COLO829 (cell line): ENCODE results near the gene NPR1.
"Not testable (repeated sequence)": the region's sequence is repeated elsewhere in the genome, so short reads cannot be mapped to it uniquely, and the experiment has no call there.

ENCODE experiments used
- DNase-seq: peaks from one replicate; pipeline ENCODE4 v3.0.0; 2012; ENCODE audit warnings: low spot score

The NPR1 gene

DNA sequence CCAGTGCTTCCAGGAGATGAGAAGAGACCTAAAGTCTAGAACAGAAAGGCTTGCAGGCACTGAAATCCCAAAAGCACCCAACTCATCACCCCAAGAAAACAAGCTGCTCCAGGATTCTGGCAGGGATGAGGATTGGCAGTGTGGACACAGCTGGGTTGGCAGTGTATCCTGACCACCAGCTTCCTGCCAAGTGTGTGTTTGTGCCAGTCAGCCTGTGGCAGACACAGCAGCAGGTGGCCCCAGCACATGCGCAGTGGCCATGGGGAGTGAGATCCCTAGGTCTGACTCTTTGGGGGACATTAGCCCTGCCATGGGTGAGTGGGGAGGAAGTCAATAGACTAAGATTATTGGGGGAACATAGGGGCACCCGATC lies 28.6 kb upstream of the NPR1 start:
- DNase-seq, result no peak

DNA sequence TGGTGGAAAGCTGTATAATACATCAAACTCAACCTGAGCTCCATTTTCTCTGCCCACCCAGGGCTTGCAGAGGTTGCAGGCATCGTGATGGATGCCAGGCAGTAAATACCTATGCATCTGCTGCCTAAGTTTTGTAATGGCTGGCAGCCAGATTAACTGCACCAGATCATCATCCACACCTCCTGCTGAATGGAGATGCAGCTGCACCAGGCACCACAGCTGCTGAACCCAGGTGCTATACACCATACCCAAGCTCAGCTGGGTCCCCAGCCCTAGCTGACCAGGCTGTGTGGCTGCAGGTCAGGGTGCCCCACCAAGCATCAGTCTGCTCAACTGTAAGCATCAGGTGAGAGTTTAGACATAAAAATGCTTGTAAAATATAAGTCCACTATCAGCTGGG lies 26.7 kb upstream of the NPR1 start:
- DNase-seq, result no peak

DNA sequence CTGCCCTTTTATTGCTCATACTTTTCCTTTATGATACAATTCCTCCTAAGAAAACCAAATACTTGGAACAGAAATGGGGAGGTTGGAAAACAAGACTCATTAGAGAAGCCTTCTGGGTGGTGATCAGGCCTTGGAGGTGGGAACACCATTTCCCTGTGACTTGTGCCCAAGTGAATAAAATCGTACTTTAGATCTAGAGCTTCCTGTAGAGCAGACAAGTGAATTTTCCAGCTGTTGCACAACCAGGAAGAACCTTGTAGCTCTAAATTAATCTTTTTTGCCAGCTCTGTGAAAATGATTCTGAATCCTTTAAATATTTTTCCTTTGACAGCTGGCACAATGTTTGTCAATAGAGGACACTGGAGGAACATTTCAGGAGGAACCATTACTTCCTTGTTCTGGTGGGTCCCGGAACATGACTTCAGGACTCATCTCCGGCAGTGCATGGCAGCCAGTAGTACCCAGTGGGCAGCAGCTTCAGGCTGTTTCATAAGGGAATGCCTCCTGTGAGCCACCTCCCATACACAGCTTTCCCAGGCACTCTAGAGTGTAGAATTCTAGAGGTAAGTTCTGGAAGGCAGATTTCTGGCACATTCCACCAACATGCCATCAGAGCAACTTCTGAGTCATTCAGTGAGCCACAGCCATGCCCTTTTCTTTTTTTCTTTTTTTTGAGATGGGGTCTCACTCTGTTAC lies 25.5 kb upstream of the NPR1 start:
- DNase-seq, result no peak

DNA sequence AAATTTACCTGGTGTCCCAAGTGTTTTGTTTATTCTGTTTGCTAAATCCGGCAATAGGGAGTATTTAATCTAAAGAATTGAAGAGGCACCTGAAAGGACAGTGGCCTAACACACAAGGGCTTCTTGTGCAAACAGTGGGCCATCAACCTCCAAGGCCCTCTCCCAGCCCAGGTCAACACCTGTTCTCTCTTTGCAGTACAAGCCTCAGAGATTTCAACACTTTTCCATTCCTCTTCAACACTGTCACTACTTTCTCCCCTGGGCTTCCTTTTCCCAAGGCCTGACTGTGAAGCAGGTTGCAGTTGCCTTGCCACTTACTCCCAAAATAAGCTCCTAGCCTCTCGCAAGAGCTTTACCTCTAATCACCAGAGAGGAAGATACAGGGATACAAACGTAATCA lies 23.2 kb upstream of the NPR1 start:
- no peak for DNase-seq

DNA sequence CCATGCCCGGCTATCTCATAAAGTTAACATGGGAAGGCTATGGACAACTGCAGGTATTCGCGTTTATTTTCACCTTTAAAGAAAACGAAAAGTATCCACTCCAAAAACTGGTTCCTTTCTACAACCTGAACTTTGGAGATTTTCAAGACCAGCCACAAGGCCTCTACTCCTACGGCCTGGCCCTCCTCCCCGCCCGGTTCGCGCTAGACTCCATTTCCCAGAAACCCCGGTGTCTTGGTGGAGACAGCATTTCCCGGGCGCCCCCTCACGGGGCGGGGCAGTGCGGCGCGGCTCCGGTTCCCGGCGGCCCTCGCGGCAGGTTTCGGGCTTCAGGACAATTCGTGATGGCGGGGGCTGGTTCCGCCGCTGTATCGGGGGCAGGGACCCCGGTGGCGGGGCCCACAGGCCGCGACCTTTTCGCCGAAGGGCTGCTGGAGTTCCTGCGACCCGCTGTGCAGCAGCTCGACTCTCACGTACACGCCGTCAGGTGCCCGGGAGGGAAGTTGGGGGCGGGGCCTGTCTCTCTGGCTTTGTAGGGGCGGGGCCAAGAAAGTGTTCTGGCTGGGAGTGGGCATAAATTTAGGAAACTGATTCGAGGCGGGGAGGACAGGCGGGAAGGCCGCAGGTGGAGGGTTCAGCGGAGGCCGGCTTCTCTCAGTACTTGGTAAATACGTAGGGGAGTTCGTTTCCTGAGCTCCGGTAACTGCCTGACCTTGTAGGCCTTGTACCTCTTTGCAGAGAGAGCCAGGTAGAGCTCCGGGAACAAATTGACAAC lies 19.9 kb upstream of the NPR1 start, which contains the start of gene SNAPIN:
TSS of gene SNAPIN (plus strand) at position 304 of the 775 bp plus-strand sequence. CDS start at position 345, 41 bp downstream.
- DNase-seq, result peak; percentile 90

DNA sequence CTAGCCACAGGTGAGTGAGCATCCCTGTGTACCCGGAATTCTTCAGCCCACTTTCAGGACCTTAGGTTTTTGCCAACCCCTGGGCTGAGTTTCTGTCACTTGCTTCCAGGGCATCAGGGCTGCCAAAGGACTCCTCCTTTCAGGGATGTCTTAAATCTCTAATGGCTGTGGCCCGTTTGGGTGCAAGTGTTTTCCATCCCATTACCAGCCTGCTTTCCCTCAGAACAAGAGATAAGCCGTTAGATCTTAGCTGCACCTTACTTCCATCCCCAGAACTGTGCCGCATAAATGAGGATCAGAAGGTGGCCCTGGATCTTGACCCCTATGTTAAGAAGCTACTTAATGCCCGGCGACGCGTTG lies 19.3 kb upstream of the NPR1 start:
- no peak for DNase-seq

DNA sequence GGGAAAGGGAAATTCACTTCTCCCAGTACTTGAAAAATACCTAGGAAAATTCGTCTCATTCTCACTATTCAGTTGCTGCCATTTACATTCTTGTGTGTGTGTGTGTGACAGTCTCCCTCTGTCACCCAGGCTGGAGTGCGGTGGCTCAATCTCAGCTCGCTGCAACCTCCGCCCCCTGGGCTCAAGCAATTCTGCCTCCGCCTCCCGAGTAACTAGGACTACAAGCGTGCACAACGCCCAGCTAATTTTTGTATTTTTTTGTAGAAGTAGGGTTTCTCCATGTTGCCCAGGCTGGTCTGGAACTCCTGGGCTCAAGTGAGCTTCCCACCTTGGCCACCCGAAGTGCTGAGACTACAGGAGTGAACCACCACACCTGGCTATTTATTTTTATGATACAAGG lies 18.8 kb upstream of the NPR1 start:
- no peak for DNase-seq

DNA sequence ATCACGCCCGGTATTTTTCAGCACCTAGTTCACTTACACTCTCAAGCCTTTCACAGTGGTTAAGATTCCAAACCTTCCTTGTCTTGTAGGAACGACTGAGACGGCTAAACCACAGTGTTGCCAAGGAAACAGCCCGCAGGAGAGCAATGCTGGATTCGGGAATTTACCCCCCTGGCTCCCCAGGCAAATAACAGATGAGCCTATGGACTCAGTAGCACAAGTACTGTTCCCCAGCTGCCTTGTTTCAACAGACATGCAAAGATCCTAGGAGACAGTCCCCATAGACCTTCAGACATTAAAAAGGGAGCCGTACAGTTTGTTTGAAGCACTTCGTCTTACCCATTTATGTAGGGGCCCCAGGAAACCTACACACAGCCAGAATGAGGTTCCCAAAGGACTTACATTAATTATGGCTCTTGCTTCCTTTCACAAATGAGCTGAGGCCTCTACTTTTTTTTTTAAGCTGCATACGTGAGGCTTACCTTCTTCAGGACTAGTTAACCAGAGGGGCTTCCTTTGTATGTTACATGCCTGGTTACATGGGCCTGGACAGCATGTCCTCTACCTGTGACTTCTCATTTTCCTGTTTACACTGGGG lies 17.3 kb upstream of the NPR1 start:
- DNase-seq, result no peak

DNA sequence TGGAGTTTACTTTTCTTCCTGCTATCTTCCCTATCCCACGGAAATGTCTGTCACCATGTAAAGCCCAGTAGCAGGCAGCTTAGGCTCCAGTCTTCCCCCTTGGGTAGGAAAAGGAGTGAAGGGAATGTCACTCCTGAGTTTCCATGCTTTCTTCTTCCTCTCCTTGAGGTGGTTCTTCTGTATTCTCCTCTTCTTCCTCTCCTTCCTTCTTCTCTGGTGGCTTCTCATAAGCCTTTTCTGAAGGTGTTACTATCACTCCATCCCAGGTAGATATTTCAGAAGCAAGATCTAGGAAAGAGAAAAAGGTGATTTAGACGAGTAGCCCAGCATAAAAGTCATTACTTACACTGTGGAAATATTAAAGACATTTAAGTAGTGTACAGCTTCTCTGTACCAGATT lies 16.2 kb upstream of the NPR1 start:
- DNase-seq, result no peak

DNA sequence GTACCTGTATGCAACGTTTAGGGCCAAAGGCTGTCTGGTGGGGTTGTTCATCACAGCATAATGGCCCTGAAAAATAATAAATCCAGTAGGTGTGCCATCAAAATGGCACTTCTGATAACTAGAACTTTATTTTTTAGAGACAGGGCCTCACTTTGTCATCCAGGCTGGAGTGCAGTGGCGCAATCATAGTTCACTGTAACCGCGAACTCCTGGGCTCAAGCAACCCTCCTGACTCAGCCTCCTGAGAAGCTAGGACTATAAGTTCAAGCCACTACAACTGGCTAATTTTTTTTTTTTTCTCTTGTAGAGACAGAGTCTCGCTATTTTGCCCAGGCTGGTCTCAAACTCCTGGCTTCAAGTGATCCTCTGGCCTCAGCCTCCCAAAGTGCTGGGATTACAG lies 15.3 kb upstream of the NPR1 start:
- no peak for DNase-seq

DNA sequence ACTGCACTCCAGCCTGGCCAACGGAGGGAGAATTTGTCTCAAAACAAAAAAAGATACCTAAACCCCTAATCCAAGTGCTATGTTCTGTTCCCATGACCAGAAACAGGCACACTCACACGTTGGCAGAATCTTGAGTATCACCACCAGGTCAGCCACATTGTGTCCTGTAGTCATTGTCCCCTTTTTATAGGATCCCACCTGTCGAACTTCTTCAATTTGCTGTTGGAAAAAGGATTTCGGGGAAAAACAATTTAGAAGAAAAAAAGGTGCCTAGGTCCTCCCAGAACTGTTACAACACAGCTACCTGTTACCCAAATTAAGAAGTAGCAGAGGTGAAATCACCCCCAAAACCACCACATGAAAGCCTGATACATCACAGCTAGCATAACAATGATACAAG lies 11.0 kb upstream of the NPR1 start:
- DNase-seq, result no peak

DNA sequence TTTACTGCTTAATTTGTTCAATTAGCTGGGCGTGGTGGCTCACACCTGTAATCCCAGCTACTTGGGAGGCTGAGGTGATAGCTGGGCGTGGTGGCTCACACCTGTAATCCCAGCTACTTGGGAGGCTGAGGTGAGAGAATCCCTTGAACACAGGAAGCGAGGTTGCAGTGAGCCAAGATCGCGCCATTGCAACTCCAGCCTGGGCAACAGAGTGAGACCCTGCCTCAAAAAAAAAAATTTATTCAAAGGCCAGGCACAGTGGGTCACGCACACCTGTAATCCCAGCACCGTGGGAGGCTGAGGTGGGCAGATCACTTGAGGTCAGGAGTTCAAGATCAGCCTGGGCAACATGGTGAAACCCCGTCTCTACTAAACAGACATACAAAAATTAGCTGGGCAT lies 9.8 kb upstream of the NPR1 start:
- DNase-seq, result not testable (repeated sequence)

DNA sequence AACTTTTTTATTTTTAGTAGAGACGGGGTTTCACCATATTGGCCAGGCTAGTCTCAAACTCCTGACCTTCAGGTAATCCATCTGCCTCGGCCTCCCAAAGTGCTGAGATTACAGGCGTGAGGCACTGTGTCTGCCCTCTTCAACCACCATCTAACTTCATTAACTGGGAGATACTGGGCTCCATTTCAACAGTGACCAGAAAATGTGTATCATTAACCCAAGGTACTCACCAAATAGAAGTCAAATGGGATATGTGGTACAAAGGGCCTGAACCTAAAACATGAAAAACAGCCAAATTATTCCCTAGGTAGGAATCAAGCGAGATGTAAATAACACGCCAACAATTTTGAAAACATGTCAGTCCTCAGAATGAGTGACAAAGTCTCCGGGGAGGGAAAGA lies 8.9 kb upstream of the NPR1 start:
- DNase-seq, result no peak

DNA sequence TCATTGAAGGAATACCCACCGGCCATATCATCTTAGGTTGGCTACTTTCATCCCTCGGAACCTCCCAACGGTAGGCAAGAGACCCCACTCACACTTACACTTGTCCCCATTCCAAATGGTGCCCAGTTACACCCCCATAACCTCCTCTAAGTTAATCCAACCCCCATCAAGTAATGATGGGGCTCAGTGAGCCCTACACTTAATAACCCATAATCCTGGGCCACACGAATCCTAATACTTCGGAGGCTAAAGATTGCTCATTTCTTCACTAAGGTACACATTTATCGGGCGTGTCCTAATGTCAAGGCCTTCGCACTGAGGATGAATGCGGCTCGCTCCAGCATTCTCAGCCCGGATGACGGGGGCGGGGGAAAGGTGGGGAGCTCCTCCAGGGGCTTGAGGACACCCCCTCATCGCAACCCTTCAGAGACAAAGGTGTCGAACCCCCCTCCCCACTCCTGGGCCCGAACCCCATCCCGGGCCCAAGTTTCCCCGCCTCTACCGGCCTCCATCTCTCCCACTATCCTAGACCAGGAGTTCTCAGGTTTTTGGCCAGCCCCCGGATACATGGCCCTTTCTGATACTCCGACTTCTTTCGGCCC lies 8.1 kb upstream of the NPR1 start:
- no peak for DNase-seq

DNA sequence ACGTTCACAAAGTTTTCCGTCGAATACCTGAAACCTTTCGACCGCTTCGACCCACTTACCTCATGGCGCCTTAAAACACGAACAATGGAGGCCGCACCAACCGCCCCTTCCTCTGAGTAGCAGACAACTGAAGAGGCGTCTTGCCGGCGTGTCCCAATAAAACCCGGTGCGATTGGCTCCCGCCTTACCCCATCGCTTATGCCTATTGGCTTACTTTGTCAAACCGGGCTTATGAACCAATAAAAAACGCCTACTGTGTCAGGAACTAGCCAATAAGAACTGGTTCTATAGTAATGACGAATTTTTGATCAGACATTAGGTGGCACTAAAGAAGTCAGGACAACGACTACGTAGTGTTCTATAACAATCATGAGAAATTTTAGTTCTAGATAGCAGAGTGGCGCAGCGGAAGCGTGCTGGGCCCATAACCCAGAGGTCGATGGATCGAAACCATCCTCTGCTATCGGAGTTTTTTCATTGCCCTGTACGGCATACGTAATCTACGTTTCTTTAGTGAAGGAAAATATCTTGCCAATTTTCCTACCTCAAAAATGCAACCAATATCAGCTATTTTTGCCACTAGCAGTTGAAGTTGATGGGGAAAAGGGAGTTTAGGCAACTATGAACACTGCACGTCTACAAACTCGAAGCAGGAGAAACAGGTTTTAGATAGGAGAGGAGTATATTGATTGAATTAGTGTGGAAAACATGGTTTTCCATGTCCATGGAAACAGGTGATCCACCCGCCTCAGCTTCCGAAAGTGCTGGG lies 7.4 kb upstream of the NPR1 start, which contains the start of gene ILF2:
TSS of gene ILF2 (minus strand) at position 135 of the 769 bp plus-strand sequence. CDS start at position 64, 71 bp downstream.
- DNase-seq, result peak; percentile 100

DNA sequence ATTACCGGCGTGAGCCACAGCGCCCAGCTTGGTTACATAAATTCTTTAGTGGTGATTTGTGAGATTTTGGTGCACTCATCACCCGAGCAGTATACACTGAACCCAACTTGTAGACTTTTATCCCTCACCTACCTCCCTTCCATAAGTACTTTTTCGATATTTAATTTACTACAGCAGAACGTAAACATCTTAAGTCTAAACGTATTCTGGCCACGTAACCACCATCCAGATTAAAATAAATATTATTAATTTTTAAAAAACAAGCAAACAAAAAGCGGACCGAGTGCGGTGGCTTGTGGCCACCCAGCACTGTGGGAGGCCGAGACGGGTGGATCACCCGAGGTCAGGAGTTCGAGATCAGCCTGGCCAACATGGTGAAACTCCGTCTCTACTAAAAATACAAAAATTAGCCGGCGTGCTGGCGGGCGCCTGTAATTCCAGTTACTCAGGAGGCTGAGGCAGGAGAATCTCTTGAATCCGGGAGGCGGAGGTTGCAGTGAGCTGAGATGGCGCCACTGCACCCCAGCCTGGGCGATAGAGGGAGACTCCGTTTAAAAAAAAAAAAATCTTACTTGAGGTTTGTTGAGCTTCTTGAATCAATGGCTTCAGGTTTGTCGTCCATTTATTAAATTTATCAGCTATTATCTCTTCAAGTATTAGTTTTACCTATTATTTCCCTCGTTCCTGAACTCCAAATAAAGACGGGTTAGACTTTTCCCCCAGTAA lies 6.7 kb upstream of the NPR1 start:
- DNase-seq, result not testable (repeated sequence)

DNA sequence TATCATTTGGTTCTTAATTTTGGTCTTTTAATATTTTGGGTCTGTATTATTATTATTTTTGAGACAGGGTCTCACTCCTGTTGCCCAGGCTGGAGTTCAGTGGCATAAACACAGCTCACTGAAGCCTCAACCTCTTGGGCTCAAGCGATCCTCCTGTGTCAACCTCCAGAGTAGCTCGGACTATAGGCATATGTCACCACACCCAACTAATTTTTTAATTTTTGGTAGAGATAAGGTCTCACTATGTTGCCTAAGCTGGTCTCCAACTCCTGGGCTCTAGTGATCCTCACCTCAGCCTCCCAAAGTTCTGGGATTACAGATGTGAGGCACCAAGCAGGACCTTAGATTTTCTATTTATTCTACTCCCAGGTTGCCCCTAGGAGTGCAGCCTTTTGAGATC lies 5.0 kb upstream of the NPR1 start:
- no peak for DNase-seq

DNA sequence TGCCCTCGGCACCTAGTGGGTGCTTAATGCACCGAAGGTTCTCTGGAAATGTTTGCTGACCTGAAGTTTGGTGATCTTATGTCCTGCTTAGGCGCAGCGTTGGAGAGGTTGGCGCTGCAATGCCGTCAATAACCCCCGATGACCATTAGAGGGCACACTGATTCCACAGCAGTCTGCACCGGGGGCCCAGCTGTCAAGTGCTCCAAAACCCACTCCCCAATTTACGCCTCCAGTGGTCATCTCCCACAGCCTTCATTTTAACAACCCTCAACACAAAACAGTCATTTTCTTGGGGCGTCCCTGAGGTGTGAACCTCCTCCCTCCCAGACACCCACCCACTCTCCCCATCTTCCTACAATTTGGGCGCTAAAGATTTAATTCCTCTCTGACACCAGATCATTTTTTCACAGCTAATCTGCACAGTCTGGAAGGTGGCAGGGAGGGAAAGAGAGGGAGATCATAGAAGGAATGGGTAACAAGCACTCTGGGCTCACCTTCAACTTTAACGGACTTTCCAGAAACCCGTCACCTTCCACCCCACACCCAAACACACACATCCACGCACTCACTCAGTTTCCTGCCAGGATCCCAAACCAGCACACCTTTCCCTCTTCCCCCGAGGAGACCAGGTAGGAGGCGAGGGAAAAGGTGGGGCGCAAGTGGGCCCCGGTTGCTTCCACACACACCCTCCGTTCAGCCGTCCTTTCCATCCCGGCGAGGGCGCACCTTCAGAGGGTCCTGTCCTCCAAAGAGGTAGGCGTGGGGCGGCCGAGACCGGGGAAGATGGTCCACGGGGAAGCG lies 570 bp upstream of the NPR1 start:
- DNase-seq, result peak; percentile 53

DNA sequence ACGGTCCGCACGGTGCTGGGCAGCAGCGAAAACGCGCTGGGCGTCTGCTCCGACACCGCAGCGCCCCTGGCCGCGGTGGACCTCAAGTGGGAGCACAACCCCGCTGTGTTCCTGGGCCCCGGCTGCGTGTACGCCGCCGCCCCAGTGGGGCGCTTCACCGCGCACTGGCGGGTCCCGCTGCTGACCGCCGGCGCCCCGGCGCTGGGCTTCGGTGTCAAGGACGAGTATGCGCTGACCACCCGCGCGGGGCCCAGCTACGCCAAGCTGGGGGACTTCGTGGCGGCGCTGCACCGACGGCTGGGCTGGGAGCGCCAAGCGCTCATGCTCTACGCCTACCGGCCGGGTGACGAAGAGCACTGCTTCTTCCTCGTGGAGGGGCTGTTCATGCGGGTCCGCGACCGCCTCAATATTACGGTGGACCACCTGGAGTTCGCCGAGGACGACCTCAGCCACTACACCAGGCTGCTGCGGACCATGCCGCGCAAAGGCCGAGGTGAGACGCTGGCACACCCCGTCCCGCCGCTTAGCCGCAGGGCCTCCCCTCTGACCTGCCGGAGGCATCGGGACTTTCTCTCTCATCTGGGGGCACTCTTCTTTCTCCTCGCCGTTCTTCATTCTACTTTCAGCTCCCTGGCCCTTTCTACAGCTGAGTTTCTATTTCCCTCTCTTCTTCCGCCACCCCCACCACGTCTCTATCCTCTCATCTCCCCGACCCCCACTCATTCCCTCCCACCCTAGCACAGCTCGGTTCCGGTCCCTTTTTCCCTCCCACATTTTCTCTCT lies 1.0 kb downstream of the NPR1 start:
- no peak for DNase-seq

DNA sequence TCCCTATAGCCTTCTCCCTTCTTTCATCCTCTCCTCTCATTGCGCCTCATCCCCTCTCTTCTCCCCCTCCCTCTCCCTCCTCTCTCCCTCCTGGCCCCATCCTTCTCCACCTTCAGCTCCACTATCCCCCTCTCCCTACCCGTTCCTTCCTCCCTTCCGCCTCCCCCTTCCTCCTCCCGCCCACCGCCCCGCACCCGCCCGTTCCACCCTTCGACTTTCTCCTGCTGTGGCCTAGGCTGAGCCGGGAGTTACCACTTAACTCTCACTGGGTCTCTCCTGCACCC lies 1.6 kb downstream of the NPR1 start:
- DNase-seq, result no peak
